Transverse colon (tissue), 3 donors: ENCODE results near the gene PDXK.

Experiments used
- POLR2A ChIP-seq: fragments of 450-650 bp; IDR thresholded peaks from one replicate; pipeline ENCODE4 v1.6.1; 2016; ENCODE audit warnings: antibody characterized with exemption, mild to moderate bottlenecking, moderate library complexity
- TF ChIP-seq, protein P1 (sequence below), 5 experiments: fragments of 200-600 bp in 3 of 5; fragments of 450-650 bp in 2 of 5; sonication (generic) in 3 of 5; IDR thresholded peaks; 1 replicate in 2 of 5; 2 replicates in 3 of 5; pipeline ENCODE4 v1.5.1; 2016 to 2017; ENCODE audit warnings: antibody characterized with exemption in 5 of 5, inconsistent platforms in 3 of 5, mild to moderate bottlenecking in 2 of 5, moderate library complexity in 1 of 5

DNA sequence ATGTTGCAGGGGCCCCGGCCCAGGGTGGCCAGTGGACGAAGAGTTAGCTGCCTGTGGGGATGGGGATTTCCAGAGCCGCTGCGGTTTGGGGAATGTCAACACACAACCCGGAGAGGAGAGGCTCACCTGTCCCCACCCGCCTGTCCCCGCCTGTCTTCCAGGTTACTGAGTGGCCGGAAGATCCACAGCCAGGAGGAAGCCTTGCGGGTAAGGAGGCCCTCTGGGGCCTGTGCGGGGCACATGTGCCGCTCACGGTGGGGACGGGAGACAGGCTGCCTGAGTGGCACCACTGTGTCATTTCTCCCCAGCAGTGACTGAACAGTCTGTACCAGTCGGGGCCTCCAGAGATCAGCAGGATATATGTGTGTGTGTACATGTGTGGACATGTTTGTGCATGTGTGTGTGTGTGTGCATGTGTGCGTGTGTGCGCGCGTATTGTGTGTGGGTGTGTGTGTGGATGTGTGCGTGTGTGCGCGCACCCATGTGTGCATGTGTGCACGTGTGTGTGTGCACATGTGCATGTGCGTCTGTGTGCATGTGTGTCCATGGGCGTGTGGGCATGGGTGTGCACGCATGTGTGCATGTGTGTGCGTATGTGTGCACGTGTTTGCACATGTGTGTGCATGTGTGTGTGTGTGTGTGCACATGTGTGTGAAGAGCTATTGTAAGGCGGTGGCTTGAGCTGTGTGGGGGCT, 31.6 kb downstream of the PDXK start:
- TF ChIP-seq, protein P1, sequence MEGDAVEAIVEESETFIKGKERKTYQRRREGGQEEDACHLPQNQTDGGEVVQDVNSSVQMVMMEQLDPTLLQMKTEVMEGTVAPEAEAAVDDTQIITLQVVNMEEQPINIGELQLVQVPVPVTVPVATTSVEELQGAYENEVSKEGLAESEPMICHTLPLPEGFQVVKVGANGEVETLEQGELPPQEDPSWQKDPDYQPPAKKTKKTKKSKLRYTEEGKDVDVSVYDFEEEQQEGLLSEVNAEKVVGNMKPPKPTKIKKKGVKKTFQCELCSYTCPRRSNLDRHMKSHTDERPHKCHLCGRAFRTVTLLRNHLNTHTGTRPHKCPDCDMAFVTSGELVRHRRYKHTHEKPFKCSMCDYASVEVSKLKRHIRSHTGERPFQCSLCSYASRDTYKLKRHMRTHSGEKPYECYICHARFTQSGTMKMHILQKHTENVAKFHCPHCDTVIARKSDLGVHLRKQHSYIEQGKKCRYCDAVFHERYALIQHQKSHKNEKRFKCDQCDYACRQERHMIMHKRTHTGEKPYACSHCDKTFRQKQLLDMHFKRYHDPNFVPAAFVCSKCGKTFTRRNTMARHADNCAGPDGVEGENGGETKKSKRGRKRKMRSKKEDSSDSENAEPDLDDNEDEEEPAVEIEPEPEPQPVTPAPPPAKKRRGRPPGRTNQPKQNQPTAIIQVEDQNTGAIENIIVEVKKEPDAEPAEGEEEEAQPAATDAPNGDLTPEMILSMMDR (IDR thresholded peaks at IDR 0.05) = no peak
- TF ChIP-seq POLR2A = no peak
